NOMO-1 treated with DMSO at 0.1 percent for 48 hours (cell line): Measurements from ENCODE around the gene PRKAR1A.

Experiments used
- DNase-seq: peaks from one replicate; lab custom pipeline; 2025; ENCODE audit not compliant: unreplicated experiment; lab: John Stamatoyannopoulos, UW

PRKAR1A gene

DNA sequence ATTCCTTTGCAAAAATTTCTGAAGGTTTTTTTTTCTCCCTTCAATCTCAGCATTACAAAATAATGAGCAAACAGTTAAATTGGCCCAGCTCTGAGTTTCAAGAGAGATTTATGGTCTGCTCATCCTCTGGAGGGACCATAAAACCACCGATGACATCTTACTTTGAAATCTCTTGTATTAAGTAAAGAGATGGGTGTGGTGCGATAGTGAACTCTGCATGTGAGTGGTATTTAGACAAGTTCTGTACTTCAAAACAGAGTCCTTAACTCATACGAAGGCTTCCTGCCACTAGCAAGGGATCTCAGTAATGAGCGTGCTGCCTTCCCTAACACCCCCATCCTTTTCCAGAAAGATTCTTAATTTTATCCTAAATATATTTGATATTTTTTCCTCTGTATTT is 86.9 kb downstream of the PRKAR1A start:
- DNase-seq = peak; percentile 54

DNA sequence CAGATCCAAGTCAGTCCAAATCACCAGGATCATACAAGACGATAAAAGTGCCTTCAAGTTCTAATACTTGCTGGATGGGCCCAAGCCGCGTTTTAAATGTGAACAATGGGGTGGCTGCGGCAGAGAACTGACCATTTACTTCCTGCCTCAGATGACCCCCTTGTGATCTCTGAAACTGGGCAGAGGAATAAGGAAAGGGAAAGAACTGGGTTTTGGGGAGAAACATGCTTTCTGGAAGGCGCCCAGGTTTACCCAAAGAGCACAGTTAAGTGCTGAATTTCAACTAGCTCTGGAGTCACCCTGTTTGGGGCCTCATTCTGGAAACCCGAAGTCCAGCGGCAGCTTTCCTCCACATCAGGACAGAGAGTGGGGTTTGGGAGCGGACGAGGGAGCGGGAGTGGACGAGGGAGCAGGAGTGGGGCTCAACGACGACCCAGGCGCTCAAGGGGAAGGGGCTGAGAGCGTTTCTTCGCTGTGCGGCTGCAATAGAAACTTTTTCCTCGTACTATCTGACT is 87.4 kb downstream of the PRKAR1A start:
- DNase-seq = no peak

DNA sequence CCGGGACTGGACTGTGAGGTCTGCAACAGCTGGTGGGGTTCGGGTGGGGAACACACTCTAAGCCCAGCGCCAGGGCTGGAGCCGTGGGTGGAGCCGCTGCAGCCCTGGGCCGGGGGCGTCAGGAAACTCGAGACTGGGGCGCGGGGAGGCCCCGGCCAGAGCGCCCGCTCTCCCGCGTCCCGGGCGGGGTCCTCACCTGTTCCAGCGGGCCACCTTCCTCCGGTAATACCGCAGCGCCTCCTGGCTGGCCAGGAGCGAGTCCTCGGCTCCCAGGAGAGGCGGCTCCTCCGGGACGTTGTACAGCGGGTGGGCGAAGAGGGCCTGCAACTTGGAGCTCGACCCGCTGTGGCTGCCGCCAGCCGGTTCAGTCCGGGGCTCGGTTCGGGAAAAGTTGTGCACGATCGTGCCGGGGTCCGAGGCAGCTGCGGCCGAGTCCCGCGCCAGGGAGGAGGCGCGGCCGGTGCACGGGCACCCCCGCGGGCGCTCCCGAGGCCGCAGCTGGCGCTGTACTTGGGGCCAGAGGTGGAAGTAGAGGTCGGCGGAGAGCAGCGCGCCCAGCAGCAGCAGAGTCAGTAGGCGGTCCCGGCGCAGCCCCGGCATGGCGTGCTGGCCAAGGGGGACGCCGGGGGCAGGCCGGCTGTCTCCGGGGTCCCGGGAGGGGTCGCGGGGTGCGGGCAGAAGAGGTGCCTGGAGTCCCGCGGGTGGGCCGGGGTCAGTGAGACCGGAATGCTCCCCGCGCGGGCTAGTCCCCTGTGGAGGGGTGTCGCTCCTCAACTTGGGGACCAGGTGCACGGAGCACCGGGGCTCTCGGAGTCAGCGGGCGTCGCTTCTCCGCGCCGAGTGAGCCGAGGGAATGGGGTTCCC is 88.1 kb downstream of the PRKAR1A start:
- DNase-seq = peak; percentile 21
